ENCODE measurements around the gene NRP1. TPM values are rescaled to one million over a fixed set of nuclear protein-coding genes. Genes with fewer than 3 reads are reported as not detected.

Gene NRP1
- total and polyA plus RNA-seq, 4 donors = 18.5 to 188 (median 71.7) TPM

- Histone ChIP-seq H3K9me3 (ENCODE audit: control insufficient read depth in 4 of 4, insufficient read depth in 3 of 4, low read length in 3 of 4) (no peaks in the 10 kb centered on the region), H3K36me3 (ENCODE audit: control insufficient read depth in 4 of 4, insufficient read depth in 4 of 4, low read length in 4 of 4) (peaks cover 1 to 42% (median 22%) of the 10 kb centered on the region in 4 donors), H3K9ac (ENCODE audit: insufficient read depth in 1 of 2, low read length in 2 of 2) (no peak overlapping the region), H3K27me3 (ENCODE audit: control insufficient read depth in 3 of 3, insufficient read depth in 3 of 3, low read length in 2 of 3) (no peaks in the 10 kb centered on the region), H3K4me1 (ENCODE audit: control insufficient read depth in 5 of 5, insufficient read depth in 5 of 5, low read length in 5 of 5) (peaks cover 0 to 49% (median 16%) of the 10 kb centered on the region in 5 donors), H3K27ac (ENCODE audit: low read depth in 1 of 2, low read length in 1 of 2) (no peak overlapping the region), H3K4me3 (no peak overlapping the region)
- DNase-seq = no peak
- no peak for ATAC-seq (ENCODE audit: insufficient read depth, low FRiP score)
- no peak for TF ChIP-seq CTCF (IDR thresholded peaks at IDR 0.05; ENCODE audit: control extremely low read depth, extremely low read depth)
- 95 to 97% methylated on average over 3 of the region's 3 CpGs for WGBS, 2 donors
Measured at GRCh38 chr10:33328253-33328652, 6.2 kb downstream of the NRP1 start.

- Histone ChIP-seq H3K27ac (ENCODE audit: low read depth in 1 of 2, low read length in 1 of 2) (peak overlapping the region in 1 of 2 donors; percentile 70), H3K4me3 (no peak overlapping the region), H3K9me3 (ENCODE audit: control insufficient read depth in 4 of 4, insufficient read depth in 3 of 4, low read length in 3 of 4) (no peaks in the 10 kb centered on the region), H3K36me3 (ENCODE audit: control insufficient read depth in 4 of 4, insufficient read depth in 4 of 4, low read length in 4 of 4) (peaks cover 1 to 43% (median 23%) of the 10 kb centered on the region in 4 donors), H3K9ac (ENCODE audit: insufficient read depth in 1 of 2, low read length in 2 of 2) (no peak overlapping the region), H3K27me3 (ENCODE audit: control insufficient read depth in 3 of 3, insufficient read depth in 3 of 3, low read length in 2 of 3) (no peaks in the 10 kb centered on the region), H3K4me1 (ENCODE audit: control insufficient read depth in 5 of 5, insufficient read depth in 5 of 5, low read length in 5 of 5) (peaks cover 0 to 49% (median 16%) of the 10 kb centered on the region in 5 donors)
- no peak for ATAC-seq (ENCODE audit: insufficient read depth, low FRiP score)
- TF ChIP-seq CTCF (IDR thresholded peaks at IDR 0.05; ENCODE audit: control extremely low read depth, extremely low read depth) = no peak
- no peak for DNase-seq
Measured at GRCh38 chr10:33327751-33328150, 6.7 kb downstream of the NRP1 start.

- Histone ChIP-seq H3K4me3 (no peak overlapping the region), H3K9ac (ENCODE audit: insufficient read depth in 1 of 2, low read length in 2 of 2) (no peak overlapping the region), H3K4me1 (ENCODE audit: control insufficient read depth in 5 of 5, insufficient read depth in 5 of 5, low read length in 5 of 5) (peaks cover 0 to 47% (median 13%) of the 10 kb centered on the region in 5 donors), H3K9me3 (ENCODE audit: control insufficient read depth in 4 of 4, insufficient read depth in 3 of 4, low read length in 3 of 4) (no peaks in the 10 kb centered on the region), H3K27ac (ENCODE audit: low read depth in 1 of 2, low read length in 1 of 2) (no peak overlapping the region), H3K27me3 (ENCODE audit: control insufficient read depth in 3 of 3, insufficient read depth in 3 of 3, low read length in 2 of 3) (no peaks in the 10 kb centered on the region), H3K36me3 (ENCODE audit: control insufficient read depth in 4 of 4, insufficient read depth in 4 of 4, low read length in 4 of 4) (peaks cover 1 to 47% (median 22%) of the 10 kb centered on the region in 4 donors)
- ATAC-seq (ENCODE audit: insufficient read depth, low FRiP score) = no peak
- no peak for TF ChIP-seq CTCF (IDR thresholded peaks at IDR 0.05; ENCODE audit: control extremely low read depth, extremely low read depth)
- WGBS, 2 donors = 38 to 41% methylated on average over 2 of the region's 2 CpGs
- no peak for DNase-seq
Measured at GRCh38 chr10:33326933-33327332, 7.5 kb downstream of the NRP1 start.

- ATAC-seq (ENCODE audit: insufficient read depth, low FRiP score) = no peak
- 82 to 88% methylated on average over 2 of the region's 2 CpGs for WGBS, 2 donors
- no peak for DNase-seq
- Histone ChIP-seq H3K36me3 (ENCODE audit: control insufficient read depth in 4 of 4, insufficient read depth in 4 of 4, low read length in 4 of 4) (peaks cover 1 to 47% (median 21%) of the 10 kb centered on the region in 4 donors), H3K27ac (ENCODE audit: low read depth in 1 of 2, low read length in 1 of 2) (peak overlapping the region in 1 of 2 donors; percentile 53), H3K9ac (ENCODE audit: insufficient read depth in 1 of 2, low read length in 2 of 2) (no peak overlapping the region), H3K9me3 (ENCODE audit: control insufficient read depth in 4 of 4, insufficient read depth in 3 of 4, low read length in 3 of 4) (no peaks in the 10 kb centered on the region), H3K27me3 (ENCODE audit: control insufficient read depth in 3 of 3, insufficient read depth in 3 of 3, low read length in 2 of 3) (no peaks in the 10 kb centered on the region), H3K4me3 (no peak overlapping the region), H3K4me1 (ENCODE audit: control insufficient read depth in 5 of 5, insufficient read depth in 5 of 5, low read length in 5 of 5) (peaks cover 0 to 45% (median 10%) of the 10 kb centered on the region in 5 donors)
- TF ChIP-seq CTCF (IDR thresholded peaks at IDR 0.05; ENCODE audit: control extremely low read depth, extremely low read depth) = no peak
Measured at GRCh38 chr10:33325929-33326328, 8.5 kb downstream of the NRP1 start.

Measured in lung (tissue), 12 donors.